NCI-H187 treated with DMSO at 0.1 percent for 48 hours (cell line): ENCODE results near the gene RBPJ.

Experiments
- DNase-seq: peaks from one replicate; lab custom pipeline; 2025; lab: John Stamatoyannopoulos, UW

Gene RBPJ

DNA sequence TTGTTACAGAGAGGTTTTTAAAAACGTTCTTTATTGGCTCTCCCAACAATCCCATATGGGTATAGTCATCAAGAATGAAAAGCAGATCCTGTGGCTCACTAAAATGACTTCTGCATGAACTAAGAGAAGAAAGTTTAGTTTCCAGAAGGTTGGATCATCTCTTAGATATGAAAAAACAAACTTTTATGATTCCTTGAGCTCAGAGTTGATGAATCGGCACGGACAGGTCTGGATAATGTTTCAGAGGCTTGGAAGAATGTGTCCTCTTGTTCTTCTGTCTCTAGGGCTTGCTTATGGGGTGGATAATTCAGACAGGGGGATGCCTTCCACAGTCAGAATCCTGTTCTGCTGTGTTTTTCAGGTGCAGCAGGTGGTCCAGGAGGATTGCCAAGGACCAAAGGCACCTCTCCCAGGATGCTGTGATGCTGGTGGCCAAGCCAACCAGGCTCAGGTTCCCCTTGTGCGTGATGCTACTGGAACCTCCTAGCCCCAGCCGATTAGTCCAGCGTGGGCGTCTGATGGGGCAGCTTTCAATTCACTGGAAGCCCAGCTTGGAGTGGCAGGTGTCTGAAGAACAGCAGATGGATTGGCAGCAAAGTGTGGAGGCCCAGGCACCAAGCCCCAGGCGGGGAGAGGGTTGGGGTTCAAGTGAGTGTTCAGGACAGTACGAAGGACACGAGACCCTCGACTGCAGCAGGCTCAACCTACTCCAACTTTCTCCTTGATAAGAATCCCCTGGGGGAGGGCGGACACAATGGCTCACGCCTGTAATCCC lies 139.1 kb downstream of the RBPJ start:
- DNase-seq: no peak

GRCh38 chr4:26462874-26463273 lies 142.1 kb downstream of the RBPJ start:
- no peak for DNase-seq

- DNase-seq: no peak
Measured at GRCh38 chr4:26463386-26463785, 142.6 kb downstream of the RBPJ start.

- no peak for DNase-seq
Measured at GRCh38 chr4:26464420-26465095, 143.7 kb downstream of the RBPJ start.

DNA sequence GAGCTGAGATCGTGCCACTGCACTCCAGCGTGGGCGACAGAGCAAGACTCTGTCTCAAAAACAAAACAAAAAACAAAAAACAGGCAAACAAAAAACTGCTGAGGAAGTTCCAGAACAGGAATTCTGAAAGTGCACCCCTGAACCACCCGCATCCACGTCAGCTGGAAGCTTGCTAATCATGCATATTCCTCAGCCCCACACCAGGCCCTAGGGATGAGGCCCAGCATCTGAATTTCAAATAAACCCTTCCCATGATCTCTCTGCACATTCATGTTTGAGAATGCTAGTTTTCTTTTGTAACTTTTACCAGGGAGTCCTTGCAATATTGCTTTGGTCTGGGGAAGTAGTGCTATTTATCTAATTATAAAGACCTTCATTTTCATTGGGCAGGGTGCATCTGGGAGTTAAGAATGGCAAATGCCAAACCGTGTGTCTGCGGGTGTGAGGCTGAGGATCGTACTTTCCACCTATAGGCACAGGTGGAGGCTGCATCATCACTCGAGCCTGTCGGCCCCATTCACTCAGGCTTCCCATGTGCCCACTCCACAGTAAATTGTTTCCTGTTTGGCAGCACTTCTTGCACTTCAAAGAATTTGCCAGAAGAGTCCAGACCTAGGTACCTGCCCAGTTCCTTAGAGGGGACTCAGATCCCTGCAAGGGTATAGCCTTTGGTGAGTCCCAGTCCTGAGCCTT lies 145.9 kb downstream of the RBPJ start:
- DNase-seq: no peak

GRCh38 chr4:26467724-26468123 lies 146.9 kb downstream of the RBPJ start:
- DNase-seq: no peak

DNA sequence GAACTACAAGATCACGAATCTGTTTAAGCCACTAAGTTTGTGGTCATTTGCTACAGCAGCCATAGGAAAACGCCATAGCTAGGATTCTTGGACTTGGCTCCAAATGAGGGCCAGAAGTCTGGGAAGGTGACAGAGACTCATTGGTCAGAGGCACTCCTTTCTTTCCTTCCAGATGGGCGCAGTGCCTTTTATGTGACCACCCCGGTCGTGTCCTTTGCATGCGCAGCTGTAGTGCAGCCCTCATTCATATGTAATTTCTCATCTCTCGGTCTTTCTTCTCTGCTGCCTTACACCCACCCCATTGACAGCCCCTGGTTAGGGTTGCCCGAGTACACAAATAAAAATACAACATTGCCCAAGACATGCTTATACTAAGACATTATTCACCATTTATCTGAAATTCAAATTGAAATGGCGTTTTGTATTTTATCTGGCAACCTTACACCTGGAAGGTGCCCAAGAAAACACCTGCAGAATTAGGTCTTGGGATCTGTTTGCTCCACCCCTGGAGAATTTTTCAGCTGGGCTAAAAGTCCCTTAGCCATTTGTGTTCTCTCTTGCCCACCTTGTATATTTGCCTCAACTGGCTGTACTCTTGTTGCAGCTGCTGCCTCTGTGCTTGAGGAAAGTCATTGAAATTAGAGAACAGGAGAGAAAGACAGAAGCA lies 147.6 kb downstream of the RBPJ start:
- DNase-seq: no peak

DNA sequence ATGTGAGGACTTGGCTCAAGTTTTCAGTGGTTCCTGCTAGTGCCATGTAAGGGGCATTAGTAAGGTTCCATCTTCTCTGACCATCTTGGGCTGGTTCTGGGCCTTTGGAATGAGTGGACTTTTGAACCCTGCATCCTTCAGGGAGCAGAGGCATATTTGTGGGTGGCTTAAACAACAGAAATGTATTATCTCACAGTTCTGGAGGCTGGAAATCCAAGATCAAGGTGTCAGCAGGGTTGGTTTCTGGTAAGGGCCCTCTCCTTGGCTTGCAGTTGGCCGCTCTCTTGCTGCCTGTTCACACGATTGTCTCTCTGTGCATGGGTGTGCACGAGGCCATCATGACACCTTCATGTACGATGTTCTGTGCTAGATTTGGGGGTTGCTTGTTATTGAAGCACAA lies 148.2 kb downstream of the RBPJ start:
- DNase-seq: no peak

GRCh38 chr4:26471890-26472289 lies 151.1 kb downstream of the RBPJ start:
- DNase-seq: no peak

DNA sequence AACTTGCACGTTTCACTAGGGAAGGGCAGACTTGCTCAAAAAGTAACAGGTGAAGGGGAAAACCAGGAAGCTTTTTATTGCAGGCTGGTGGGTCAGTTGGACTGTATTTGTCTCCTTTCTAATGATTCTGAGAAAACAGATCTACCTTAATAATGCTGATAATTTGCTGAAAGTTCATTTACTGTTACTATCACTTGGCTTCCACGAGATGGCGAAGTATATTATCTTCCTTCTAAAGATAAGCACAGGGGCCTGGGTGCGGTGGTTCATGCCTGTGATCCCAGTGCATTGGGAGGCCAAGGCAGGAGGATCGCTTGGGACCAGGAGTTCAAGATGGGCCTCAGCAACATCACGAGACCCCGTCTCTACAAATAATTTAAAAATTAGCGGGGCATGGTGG lies 153.1 kb downstream of the RBPJ start:
- DNase-seq: no peak

DNA sequence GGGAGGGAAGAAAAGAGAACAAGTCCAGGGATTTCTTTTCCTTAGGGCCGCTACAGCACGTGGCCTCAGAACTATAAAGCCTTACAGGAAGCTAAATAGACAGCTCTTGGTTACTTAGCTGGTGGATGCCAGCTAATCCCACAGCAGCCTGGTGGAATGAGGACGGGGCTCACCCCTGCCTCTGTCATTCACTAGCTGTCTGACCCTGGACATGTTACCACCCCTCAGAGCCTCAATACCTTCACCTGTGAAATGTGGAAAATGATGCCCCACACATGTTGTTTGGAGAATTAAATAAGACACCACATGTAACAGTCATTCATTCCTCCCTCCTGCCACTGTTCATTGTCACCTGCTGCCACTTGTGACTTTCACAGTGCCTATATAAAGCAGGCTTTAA lies 153.7 kb downstream of the RBPJ start:
- DNase-seq: no peak

DNA sequence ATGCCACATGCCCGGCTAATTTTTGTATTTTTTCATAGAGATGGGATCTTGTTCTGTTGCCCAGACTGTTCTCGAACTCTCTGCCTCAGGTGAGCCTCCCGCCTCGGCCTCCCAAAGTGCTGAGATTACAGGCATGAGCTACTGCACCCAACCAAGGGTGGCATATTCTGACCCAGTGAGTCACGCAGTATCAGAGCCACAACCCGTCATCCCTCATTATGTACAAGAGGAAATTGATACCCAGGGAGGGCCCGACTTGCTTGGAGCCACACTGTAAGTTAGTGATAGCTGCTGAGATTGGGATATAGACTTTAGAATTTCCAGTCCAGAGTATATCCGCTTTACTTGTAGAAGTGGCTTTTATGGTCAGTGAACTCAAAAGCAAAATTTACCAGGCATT lies 154.9 kb downstream of the RBPJ start:
- DNase-seq: no peak

DNA sequence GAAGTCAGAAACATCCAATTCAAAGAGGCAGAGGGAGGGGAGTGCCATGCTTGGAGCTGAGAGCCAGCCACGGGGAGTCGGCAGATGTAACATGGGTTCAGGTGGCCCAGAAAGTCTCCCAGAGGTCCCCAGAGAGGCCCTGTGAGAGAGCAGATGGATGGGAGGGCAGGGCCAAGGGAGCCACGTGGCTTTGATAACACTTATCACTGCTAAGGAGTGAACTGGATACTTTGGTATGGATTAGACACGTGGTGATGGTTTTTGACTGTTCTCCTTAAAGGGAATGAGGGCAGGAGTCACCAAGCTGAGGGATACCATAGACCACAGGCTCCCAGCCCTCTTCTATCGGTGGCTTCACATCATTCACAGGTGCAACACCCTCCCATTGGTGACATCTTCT lies 155.7 kb downstream of the RBPJ start:
- no peak for DNase-seq

- no peak for DNase-seq
Measured at GRCh38 chr4:26478330-26478729, 157.5 kb downstream of the RBPJ start.

DNA sequence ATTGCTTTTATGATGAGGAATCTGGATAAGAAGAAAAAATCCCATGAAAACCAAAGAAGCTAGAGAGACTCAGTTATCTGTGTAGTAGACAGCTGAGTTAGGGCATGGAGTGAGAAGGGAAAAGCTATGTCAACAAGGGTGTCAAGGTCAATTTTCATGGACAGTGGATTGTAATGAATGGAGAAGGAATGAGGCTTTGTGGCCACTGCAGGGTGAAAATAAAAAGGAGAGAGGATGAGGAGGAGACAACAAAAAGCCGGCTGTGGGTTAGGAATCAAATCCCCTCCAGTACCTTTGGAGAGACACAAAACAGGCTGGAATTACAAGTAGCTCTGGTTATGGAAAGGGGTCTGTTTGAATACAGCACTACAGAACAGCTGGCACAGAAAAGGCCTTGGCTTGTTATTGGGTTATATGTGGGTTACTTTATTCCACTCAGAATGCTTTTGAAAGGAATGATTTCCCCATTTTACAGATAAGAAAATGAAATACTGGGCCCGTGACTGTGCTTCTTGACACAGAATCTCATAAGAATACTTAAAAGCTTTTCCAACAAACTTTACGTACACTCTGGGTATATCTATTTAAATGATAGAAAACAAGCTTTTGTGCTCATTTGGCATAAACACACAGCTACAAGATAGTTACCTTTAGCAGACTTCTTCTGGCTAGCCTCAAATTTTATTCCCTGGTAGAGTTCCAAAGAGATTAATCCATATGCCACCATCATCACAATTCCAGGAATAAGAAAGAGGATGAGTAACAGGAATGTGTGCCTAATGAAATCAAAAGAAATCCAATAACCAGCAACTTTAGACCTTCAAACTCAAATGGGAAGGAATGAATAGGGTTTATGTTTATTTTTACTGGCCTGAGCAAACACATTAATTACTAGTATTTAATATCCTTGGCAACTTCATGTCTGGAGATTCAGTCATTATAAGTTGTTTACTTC lies 162.0 kb downstream of the RBPJ start:
- no peak for DNase-seq

GRCh38 chr4:26484032-26484515 lies 163.3 kb downstream of the RBPJ start:
- DNase-seq: no peak

DNA sequence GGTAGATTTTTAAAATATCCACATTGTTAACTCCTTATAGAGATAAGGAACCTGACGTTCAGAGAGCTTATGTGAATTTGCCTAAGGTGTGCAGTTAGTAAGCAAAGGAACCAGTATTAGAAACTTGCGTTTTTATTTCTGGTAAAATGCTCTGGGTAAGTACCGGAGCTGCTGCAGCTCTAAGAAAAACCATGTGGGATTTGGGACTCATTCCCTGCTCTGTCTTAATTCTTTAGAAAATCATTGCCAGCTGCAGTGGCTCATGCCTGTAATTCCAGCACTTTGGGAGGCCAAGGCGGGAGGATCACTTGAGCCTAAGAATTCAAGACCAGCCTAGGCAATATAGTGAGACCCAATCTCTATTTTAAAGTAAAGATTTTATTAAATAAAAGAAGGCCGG lies 163.7 kb downstream of the RBPJ start:
- no peak for DNase-seq
